COR-L47 (cell line): ENCODE results near the gene CD46.
A peak's percentile ranks its signal among the peaks of the same experiment; 100 is the strongest.
"Not testable (repeated sequence)": the region's sequence is repeated elsewhere in the genome, so short reads cannot be mapped to it uniquely, and the experiment has no call there.

Source experiments
- DNase-seq: peaks from one replicate; lab custom pipeline; 2025; lab: John Stamatoyannopoulos, UW

CD46 gene

GRCh38 chr1:207751790-207752455, at the start of gene CD46:
TSS of gene CD46 (plus strand) at chr1:207752054. CDS start at chr1:207752213, 159 bp downstream.
- DNase-seq: peak; percentile 90

- no peak for DNase-seq
Observed at GRCh38 chr1:207702317-207702716, 49.5 kb upstream of the CD46 start.

- DNase-seq: no peak
Observed at GRCh38 chr1:207703712-207704111, 48.1 kb upstream of the CD46 start.

GRCh38 chr1:207708004-207708403, 43.9 kb upstream of the CD46 start:
- not testable (repeated sequence) for DNase-seq

GRCh38 chr1:207711285-207711684, 40.6 kb upstream of the CD46 start:
- DNase-seq: peak; percentile 1

GRCh38 chr1:207712701-207713100, 39.2 kb upstream of the CD46 start:
- DNase-seq: not testable (repeated sequence)

- DNase-seq: no peak
Observed at GRCh38 chr1:207713529-207713928, 38.3 kb upstream of the CD46 start.

GRCh38 chr1:207719234-207719633, 32.6 kb upstream of the CD46 start:
- DNase-seq: no peak

GRCh38 chr1:207728200-207728858, 23.5 kb upstream of the CD46 start:
- not testable (repeated sequence) for DNase-seq

GRCh38 chr1:207737503-207738157, 14.2 kb upstream of the CD46 start:
- DNase-seq: not testable (repeated sequence)

GRCh38 chr1:207738158-207738659, 13.6 kb upstream of the CD46 start:
- DNase-seq: not testable (repeated sequence)

GRCh38 chr1:207740207-207740606, 11.6 kb upstream of the CD46 start:
- no peak for DNase-seq

- no peak for DNase-seq
Observed at GRCh38 chr1:207742850-207743555, 8.9 kb upstream of the CD46 start.

- no peak for DNase-seq
Observed at GRCh38 chr1:207744000-207744534, 7.8 kb upstream of the CD46 start.

- DNase-seq: no peak
Observed at GRCh38 chr1:207745285-207745684, 6.6 kb upstream of the CD46 start.

- no peak for DNase-seq
Observed at GRCh38 chr1:207745839-207746767, 5.8 kb upstream of the CD46 start.

- DNase-seq: no peak
Observed at GRCh38 chr1:207747627-207748492, 4.0 kb upstream of the CD46 start.

- DNase-seq: peak; percentile 35
Observed at GRCh38 chr1:207748737-207749528, 2.9 kb upstream of the CD46 start.
